Activated naive CD4-positive, alpha-beta T cell treated with anti-CD3 and anti-CD28 coated beads, Interleukin-2, amount 10 ng/mL, durations not matched to agents 7 days and 5 days (primary cell): ENCODE data around the gene F7.
"Not testable (repeated sequence)": the region's sequence is repeated elsewhere in the genome, so short reads cannot be mapped to it uniquely, and the experiment has no call there.

ENCODE experiments used
- CTCF ChIA-PET: fragments of 350-600 bp; sonication (Branson Sonifier 250); formaldehyde crosslinking; loops from one replicate; lab custom pipeline; 2021; ENCODE audit warnings: antibody characterized with exemption; lab: Charles Lee
- DNase-seq: peaks from one replicate; pipeline ENCODE4 v3.0.0-alpha.2; 2020
- H3K27ac Mint-ChIP-seq: one replicate; pipeline ENCODE4 v1.8.0; 2021; ENCODE audit warnings: mild to moderate bottlenecking, moderate library complexity, mixed read lengths
- H3K27me3 Mint-ChIP-seq: one replicate; pipeline ENCODE4 v1.8.0; 2021; ENCODE audit warnings: mild to moderate bottlenecking, mixed read lengths
- H3K36me3 Mint-ChIP-seq: one replicate; pipeline ENCODE4 v1.8.0; 2021; ENCODE audit warnings: mixed read lengths
- H3K4me1 Mint-ChIP-seq: one replicate; pipeline ENCODE4 v1.8.0; 2021; ENCODE audit warnings: mixed read lengths
- H3K4me3 Mint-ChIP-seq: one replicate; pipeline ENCODE4 v1.8.0; 2021; ENCODE audit warnings: mild to moderate bottlenecking, moderate library complexity, mixed read lengths
- H3K9me3 Mint-ChIP-seq: one replicate; pipeline ENCODE4 v1.8.0; 2021; ENCODE audit warnings: mixed read lengths

The F7 gene

GRCh38 chr13:113105032-113105920 is at the start of gene F7:
TSS of gene F7 (plus strand) at chr13:113105791. CDS start at chr13:113105842, 51 bp downstream.
- H3K4me3 Mint-ChIP-seq: no peak within 1 kb of the TSS
- no peaks in the 10 kb centered on the region for H3K9me3 Mint-ChIP-seq
- CTCF ChIA-PET: no interaction called here
- no peak within 1 kb of the TSS for H3K27ac Mint-ChIP-seq
- no peaks in the 10 kb centered on the region for H3K4me1 Mint-ChIP-seq
- H3K36me3 Mint-ChIP-seq: peaks cover 3% of the 10 kb centered on the region
- DNase-seq: no peak
- peaks cover 40% of the 10 kb centered on the region for H3K27me3 Mint-ChIP-seq

- Mint-ChIP-seq H3K9me3 (no peaks in the 10 kb centered on the region), H3K27ac (no peak overlapping the region)
Measured at GRCh38 chr13:113057084-113057483, 48.5 kb upstream of the F7 start.

GRCh38 chr13:113057559-113057958 is 48.0 kb upstream of the F7 start:
- H3K27me3 Mint-ChIP-seq, CTCF ChIA-PET, H3K4me1 Mint-ChIP-seq, H3K36me3 Mint-ChIP-seq, H3K4me3 Mint-ChIP-seq, H3K9me3 Mint-ChIP-seq, DNase-seq, H3K27ac Mint-ChIP-seq: not testable (repeated sequence)

More at GRCh38 chr13:113057084-113057483, 48.5 kb upstream of the F7 start:
- Mint-ChIP-seq H3K36me3 (no peaks in the 10 kb centered on the region), H3K4me3 (no peak overlapping the region), H3K4me1 (no peaks in the 10 kb centered on the region), H3K27me3 (no peaks in the 10 kb centered on the region)
- no peak for DNase-seq
- CTCF ChIA-PET: no interaction called here

GRCh38 chr13:113058129-113058987 is 47.2 kb upstream of the F7 start:
- Mint-ChIP-seq H3K9me3 (no peaks in the 10 kb centered on the region), H3K27ac (no peak overlapping the region), H3K27me3 (no peaks in the 10 kb centered on the region), H3K4me1 (no peaks in the 10 kb centered on the region), H3K4me3 (no peak overlapping the region), H3K36me3 (no peaks in the 10 kb centered on the region)
- DNase-seq: no peak
- CTCF ChIA-PET: no interaction called here

GRCh38 chr13:113058988-113059850 is 46.4 kb upstream of the F7 start:
- CTCF ChIA-PET: no interaction called here
- Mint-ChIP-seq H3K36me3 (no peaks in the 10 kb centered on the region), H3K9me3 (no peaks in the 10 kb centered on the region), H3K27ac (peak overlapping the region; percentile 42), H3K4me3 (no peak overlapping the region), H3K4me1 (no peaks in the 10 kb centered on the region), H3K27me3 (no peaks in the 10 kb centered on the region)
- DNase-seq: no peak

- no peaks in the 10 kb centered on the region for H3K4me1 Mint-ChIP-seq
- CTCF ChIA-PET: no interaction called here
- no peaks in the 10 kb centered on the region for H3K27me3 Mint-ChIP-seq
- H3K27ac Mint-ChIP-seq: no peak overlapping the region
- DNase-seq: no peak
- no peaks in the 10 kb centered on the region for H3K9me3 Mint-ChIP-seq
- no peaks in the 10 kb centered on the region for H3K36me3 Mint-ChIP-seq
- H3K4me3 Mint-ChIP-seq: no peak overlapping the region
Measured at GRCh38 chr13:113059891-113060290, 45.7 kb upstream of the F7 start.

- Mint-ChIP-seq H3K27me3 (no peaks in the 10 kb centered on the region), H3K9me3 (no peaks in the 10 kb centered on the region), H3K4me1 (no peaks in the 10 kb centered on the region), H3K36me3 (no peaks in the 10 kb centered on the region), H3K27ac (no peak overlapping the region), H3K4me3 (no peak overlapping the region)
- DNase-seq: no peak
- CTCF ChIA-PET: no interaction called here
Measured at GRCh38 chr13:113060557-113061270, 44.9 kb upstream of the F7 start.

GRCh38 chr13:113061271-113061625 is 44.3 kb upstream of the F7 start:
- Mint-ChIP-seq H3K36me3 (no peaks in the 10 kb centered on the region), H3K9me3 (no peaks in the 10 kb centered on the region), H3K27me3 (no peaks in the 10 kb centered on the region), H3K4me3 (no peak overlapping the region), H3K4me1 (no peaks in the 10 kb centered on the region), H3K27ac (no peak overlapping the region)
- CTCF ChIA-PET: no interaction called here
- DNase-seq: no peak

GRCh38 chr13:113061796-113062425 is 43.7 kb upstream of the F7 start:
- Mint-ChIP-seq H3K36me3 (no peaks in the 10 kb centered on the region), H3K4me3 (no peak overlapping the region), H3K27me3 (no peaks in the 10 kb centered on the region), H3K4me1 (no peaks in the 10 kb centered on the region), H3K27ac (no peak overlapping the region), H3K9me3 (no peaks in the 10 kb centered on the region)
- CTCF ChIA-PET: no interaction called here
- DNase-seq: no peak

GRCh38 chr13:113062691-113063090 is 42.9 kb upstream of the F7 start:
- Mint-ChIP-seq H3K27me3 (no peaks in the 10 kb centered on the region), H3K36me3 (no peaks in the 10 kb centered on the region), H3K4me1 (no peaks in the 10 kb centered on the region), H3K4me3 (no peak overlapping the region), H3K27ac (no peak overlapping the region), H3K9me3 (no peaks in the 10 kb centered on the region)
- CTCF ChIA-PET: no interaction called here
- DNase-seq: no peak

- H3K36me3 Mint-ChIP-seq: no peaks in the 10 kb centered on the region
- H3K27ac Mint-ChIP-seq: no peak overlapping the region
- no peaks in the 10 kb centered on the region for H3K9me3 Mint-ChIP-seq
- DNase-seq: no peak
- H3K4me1 Mint-ChIP-seq: no peaks in the 10 kb centered on the region
- CTCF ChIA-PET: no interaction called here
- no peaks in the 10 kb centered on the region for H3K27me3 Mint-ChIP-seq
- no peak overlapping the region for H3K4me3 Mint-ChIP-seq
Measured at GRCh38 chr13:113063091-113063491, 42.5 kb upstream of the F7 start.

GRCh38 chr13:113064000-113064533 is 41.5 kb upstream of the F7 start:
- no peaks in the 10 kb centered on the region for H3K36me3 Mint-ChIP-seq
- no peaks in the 10 kb centered on the region for H3K27me3 Mint-ChIP-seq
- no peaks in the 10 kb centered on the region for H3K4me1 Mint-ChIP-seq
- DNase-seq: no peak
- H3K9me3 Mint-ChIP-seq: no peaks in the 10 kb centered on the region
- CTCF ChIA-PET: no interaction called here
- H3K4me3 Mint-ChIP-seq: no peak overlapping the region
- no peak overlapping the region for H3K27ac Mint-ChIP-seq
